SK-N-SH (cell line): ENCODE results near the gene MAP7. TPM values are rescaled to one million over a fixed set of nuclear protein-coding genes. Genes with fewer than 3 reads are reported as not detected.

Experiments used
- CTCF ChIA-PET: fragments of 300-600, 350-600 bp; formaldehyde crosslinking; extraction: SDS; loops from one replicate; lab custom pipeline; 2021; lab: Yijun Ruan, JAX
- POLR2A ChIA-PET: fragments of 350-600 bp; sonication (Branson Sonifier 250); formaldehyde crosslinking; extraction: SDS; loops from one replicate; lab custom pipeline; 2020; ENCODE audit warnings: antibody characterized with exemption, inconsistent platforms; lab: Yijun Ruan, JAX
- DNase-seq: peaks from one replicate; pipeline ENCODE4 v3.0.0; 2012
- H2AFZ ChIP-seq: fragments of 200-600 bp; sonication (generic); 2 replicates; pipeline ENCODE4 v1.8.1; 2016; ENCODE audit warnings: antibody characterized with exemption, mild to moderate bottlenecking, low read depth
- H3F3A ChIP-seq: fragments of 200-600 bp; sonication (generic); replicated peaks from 2 replicates; pipeline ENCODE3; 2016; ENCODE audit warnings: antibody characterized with exemption, mild to moderate bottlenecking; ENCODE audit not compliant: insufficient read depth
- H3K27ac ChIP-seq, 2 experiments: fragments of 200-500 bp in 1 of 2; fragments of 200-600 bp in 1 of 2; sonication (Bioruptor generic) in 1 of 2; sonication (generic), shearing (Covaris generic) in 1 of 2; 2 replicates each; pipeline versions ENCODE4 v1.5.1 to v1.6.1; 2014 to 2016; ENCODE audit warnings: low read depth in 2 of 2, inconsistent platforms in 1 of 2, low read length in 1 of 2, mild to moderate bottlenecking in 1 of 2, mixed read lengths in 1 of 2
- H3K27me3 ChIP-seq: fragments of 200-600 bp; sonication (generic), shearing (Covaris generic); 2 replicates; pipeline ENCODE4 v1.6.1; 2016; ENCODE audit warnings: mixed run types; ENCODE audit not compliant: insufficient read depth
- H3K36me3 ChIP-seq, 2 experiments: fragments of 200-500 bp in 1 of 2; fragments of 200-600 bp in 1 of 2; sonication (Bioruptor generic) in 1 of 2; sonication (generic) in 1 of 2; replicated peaks in 1 of 2; 2 replicates each; pipeline versions ENCODE3 to v1.5.1; 2014 to 2016; ENCODE audit warnings: low read length in 1 of 2, mild to moderate bottlenecking in 1 of 2; ENCODE audit not compliant: insufficient read depth in 2 of 2, control insufficient read depth in 1 of 2
- H3K4me1 ChIP-seq, 2 experiments: fragments of 200-500 bp in 1 of 2; fragments of 200-600 bp in 1 of 2; sonication (Bioruptor generic) in 1 of 2; sonication (generic), shearing (Covaris generic) in 1 of 2; 2 replicates each; pipeline versions ENCODE4 v1.5.1 to v1.6.1; 2014 to 2016; ENCODE audit warnings: low read depth in 1 of 2, low read length in 1 of 2, mixed run types in 1 of 2; ENCODE audit not compliant: insufficient read depth in 2 of 2, control insufficient read depth in 1 of 2
- H3K4me2 ChIP-seq: fragments of 200-600 bp; sonication (generic), shearing (Covaris generic); 2 replicates; pipeline ENCODE4 v1.6.1; 2017; ENCODE audit warnings: mixed run types
- H3K4me3 ChIP-seq, 2 experiments: fragments of 200-500 bp in 1 of 2; fragments of 200-600 bp in 1 of 2; sonication (Bioruptor generic) in 1 of 2; sonication (generic), shearing (Covaris generic) in 1 of 2; 2 replicates each; pipeline versions ENCODE4 v1.5.1 to v1.8.1; 2014 to 2016; ENCODE audit warnings: low read depth in 2 of 2, inconsistent platforms in 1 of 2, low read length in 1 of 2, mild to moderate bottlenecking in 1 of 2, mixed read lengths in 1 of 2, moderate library complexity in 1 of 2
- H3K79me2 ChIP-seq: fragments of 200-600 bp; sonication (generic); 2 replicates; pipeline ENCODE4 v1.8.1; 2017; ENCODE audit warnings: mild to moderate bottlenecking; ENCODE audit not compliant: insufficient read depth
- H3K9ac ChIP-seq: fragments of 200-600 bp; sonication (generic); 2 replicates; pipeline ENCODE4 v1.6.1; 2017; ENCODE audit warnings: mixed run types
- H3K9me2 ChIP-seq: fragments of 200-600 bp; sonication (generic); 2 replicates; pipeline ENCODE4 v1.6.1; 2017; ENCODE audit warnings: mixed run types
- H3K9me3 ChIP-seq: fragments of 200-600 bp; sonication (generic); 2 replicates; pipeline ENCODE4 v1.6.1; 2017; ENCODE audit warnings: mixed run types, mild to moderate bottlenecking, moderate library complexity
- H4K20me1 ChIP-seq: fragments of 200-600 bp; sonication (generic); 2 replicates; pipeline ENCODE4 v1.6.1; 2017; ENCODE audit warnings: mild to moderate bottlenecking, mixed run types; ENCODE audit not compliant: insufficient read depth
- ELF1 ChIP-seq: IDR thresholded peaks from 2 replicates; pipeline ENCODE4 v1.4.0; 2012
- EP300 ChIP-seq, 2 experiments: IDR thresholded peaks; 2 replicates each; pipeline versions ENCODE4 v1.4.0 to v1.6.1; 2012; ENCODE audit warnings: borderline replicate concordance in 1 of 2, low read depth in 1 of 2, low read length in 1 of 2
- EZH2phosphoT487 ChIP-seq: fragments of 200-600 bp; sonication (generic); IDR thresholded peaks from 2 replicates; pipeline ENCODE4 v1.6.1; 2017; ENCODE audit warnings: low read depth, mixed run types, mild to moderate bottlenecking, antibody characterized with exemption, moderate library complexity, borderline replicate concordance
- FOXM1 ChIP-seq: IDR thresholded peaks from 2 replicates; pipeline ENCODE4 v1.4.0; 2012; ENCODE audit warnings: low read depth, mild to moderate bottlenecking
- GABPA ChIP-seq: IDR thresholded peaks from 2 replicates; pipeline ENCODE4 v1.4.0; 2012; ENCODE audit warnings: low read depth, mild to moderate bottlenecking
- PBX3 ChIP-seq: IDR thresholded peaks from 2 replicates; pipeline ENCODE4; 2012
- RCOR1 ChIP-seq: fragments of 150-350 bp; IDR thresholded peaks from 2 replicates; pipeline ENCODE4 v1.6.1; 2017; ENCODE audit warnings: antibody characterized with exemption, low read length
- RFX5 ChIP-seq: IDR thresholded peaks from 2 replicates; pipeline ENCODE4 v1.6.1; 2012; ENCODE audit warnings: mild to moderate bottlenecking, improper control_type of control experiment, low read length
- RXRA ChIP-seq: IDR thresholded peaks from 2 replicates; pipeline ENCODE4 v1.4.0; 2012; ENCODE audit warnings: low read depth, mild to moderate bottlenecking, borderline replicate concordance
- SIN3A ChIP-seq: IDR thresholded peaks from 2 replicates; pipeline ENCODE4 v1.6.1; 2012; ENCODE audit warnings: low read depth, mild to moderate bottlenecking, low read length, moderate library complexity, borderline replicate concordance
- SMC3 ChIP-seq: IDR thresholded peaks from 2 replicates; pipeline ENCODE4 v1.6.1; 2012; ENCODE audit warnings: low read depth, low read length, improper control_type of control experiment
- YY1 ChIP-seq: IDR thresholded peaks from 2 replicates; pipeline ENCODE4 v1.4.0; 2012; ENCODE audit warnings: low read depth, mild to moderate bottlenecking
- ZBTB33 ChIP-seq: IDR thresholded peaks from 2 replicates; pipeline ENCODE4 v1.4.0; 2012; ENCODE audit warnings: low read depth, borderline replicate concordance
- WGBS: methylation state at CpG from one replicate; pipeline ENCODE4 v1.1.6; 2017; ENCODE audit warnings: low lambda C conversion rate; 5-methylcytosine and 5-hydroxymethylcytosine counted together
- polyA plus RNA-seq, 3 experiments: library from polyadenylated mRNA; depleted of rRNA; stranded (reverse); fragments of >200 nt; gene quantifications; 2 replicates each; pipeline ENCODE4 v1.2.3, GENCODE V29; 2012
- TF ChIP-seq, protein P1 (sequence below): IDR thresholded peaks from 2 replicates; pipeline ENCODE4 v1.4.0; 2012; ENCODE audit warnings: low read depth
- TF ChIP-seq, protein P2 (sequence below): fragments of 150-350 bp; IDR thresholded peaks from 2 replicates; pipeline ENCODE4 v1.6.1; 2016; ENCODE audit warnings: mild to moderate bottlenecking, low read depth, low read length
- TF ChIP-seq, protein P3 (sequence below): fragments of 150-350 bp; IDR thresholded peaks from 2 replicates; pipeline ENCODE4 v1.6.1; 2017; ENCODE audit warnings: antibody characterized with exemption, low read length, low read depth, borderline replicate concordance
- TF ChIP-seq, protein P4 (sequence below): IDR thresholded peaks from 2 replicates; pipeline ENCODE4 v1.4.0; 2012; ENCODE audit warnings: low read depth, borderline replicate concordance

MAP7 gene
- polyA plus RNA-seq, 1 of the 3 experiments (the other 2 are of a cell fraction): 0.76 TPM

- H3K4me2 ChIP-seq: no peak overlapping the region
- no peak overlapping the region for H2AFZ ChIP-seq
- peaks cover 2 to 6% of the 10 kb centered on the region in 2 experiments; a peak in 3 of 4 replicates for H3K4me1 ChIP-seq
- no peaks in the 10 kb centered on the region for H3K27me3 ChIP-seq
- no peak for DNase-seq
- POLR2A ChIA-PET: no interaction called here
- no peaks in the 10 kb centered on the region for H3K36me3 ChIP-seq
- H4K20me1 ChIP-seq: no peaks in the 10 kb centered on the region
- no peak overlapping the region for H3K27ac ChIP-seq
- TF ChIP-seq, protein P1, sequence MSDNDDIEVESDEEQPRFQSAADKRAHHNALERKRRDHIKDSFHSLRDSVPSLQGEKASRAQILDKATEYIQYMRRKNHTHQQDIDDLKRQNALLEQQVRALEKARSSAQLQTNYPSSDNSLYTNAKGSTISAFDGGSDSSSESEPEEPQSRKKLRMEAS: no peak
- WGBS: 92% methylated on average over 3 of the region's 3 CpGs
- H3K79me2 ChIP-seq: no peaks in the 10 kb centered on the region
- H3K9me3 ChIP-seq: no peaks in the 10 kb centered on the region
- H3K4me3 ChIP-seq: no peak overlapping the region
- no peaks in the 10 kb centered on the region for H3K9me2 ChIP-seq
- CTCF ChIA-PET: interaction anchor here (0.5 to 1.1 kb wide), 3 partner anchors 11 to 1073 kb away, joined by 3 to 5 read pairs (median 3); partner anchors contain the start of gene MAP7
- no peaks in the 10 kb centered on the region for H3F3A ChIP-seq
- no peak overlapping the region for H3K9ac ChIP-seq
These were observed 208.9 kb downstream of the MAP7 start for GRCh38 chr6:136341367-136341766.

DNA sequence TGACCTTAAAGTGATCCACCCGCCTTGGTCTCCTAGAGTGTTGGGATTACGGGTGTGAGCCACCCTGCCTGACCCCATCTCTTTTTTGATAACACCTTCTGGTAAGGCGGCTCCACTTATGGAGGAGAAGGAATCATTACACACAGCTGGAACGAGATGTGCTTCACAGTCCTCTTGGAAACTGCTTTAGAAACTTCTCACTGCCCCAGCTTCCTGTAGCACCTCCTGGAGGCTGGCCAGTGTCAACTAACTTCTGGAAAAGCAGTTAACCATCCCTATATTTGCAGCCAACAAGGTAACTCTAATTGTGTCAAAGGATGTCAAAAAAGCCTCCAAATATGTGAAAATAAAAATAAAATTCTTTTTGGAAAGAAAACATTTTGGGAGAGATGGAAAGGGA is 211.7 kb downstream of the MAP7 start:
- ChIA-PET CTCF (interaction anchor here (1.5 to 2.5 kb wide), 3 partner anchors 8 to 212 kb away, joined by 3 to 6 read pairs (median 6); partner anchors contain the start of gene MAP7), POLR2A (no interaction called here)
- H3K4me3 ChIP-seq: no peak overlapping the region
- 93% methylated on average over 4 of the region's 4 CpGs for WGBS
- H4K20me1 ChIP-seq: no peaks in the 10 kb centered on the region
- H3F3A ChIP-seq: no peaks in the 10 kb centered on the region
- no peak overlapping the region for H2AFZ ChIP-seq
- H3K79me2 ChIP-seq: no peaks in the 10 kb centered on the region
- H3K27me3 ChIP-seq: no peaks in the 10 kb centered on the region
- no peak overlapping the region for H3K9ac ChIP-seq
- no peak for DNase-seq
- no peaks in the 10 kb centered on the region for H3K36me3 ChIP-seq
- H3K27ac ChIP-seq: no peak overlapping the region
- peaks cover 0 to 2% of the 10 kb centered on the region in 2 experiments; a peak in 2 of 4 replicates for H3K4me1 ChIP-seq
- H3K9me3 ChIP-seq: no peaks in the 10 kb centered on the region
- H3K9me2 ChIP-seq: no peaks in the 10 kb centered on the region
- H3K4me2 ChIP-seq: no peak overlapping the region
- TF ChIP-seq RXRA (no peak), GABPA (no peak), PBX3 (no peak), YY1 (no peak), ELF1 (no peak), FOXM1 (no peak), ZBTB33 (no peak), EZH2phosphoT487 (no peak), SMC3 (no peak), RFX5 (no peak), RCOR1 (no peak), SIN3A (no peak), EP300 (IDR thresholded peaks at IDR 0.05; ENCODE audit: borderline replicate concordance in 1 of 2, low read depth in 1 of 2, low read length in 1 of 2) (no peak)
- TF ChIP-seq, protein P2, sequence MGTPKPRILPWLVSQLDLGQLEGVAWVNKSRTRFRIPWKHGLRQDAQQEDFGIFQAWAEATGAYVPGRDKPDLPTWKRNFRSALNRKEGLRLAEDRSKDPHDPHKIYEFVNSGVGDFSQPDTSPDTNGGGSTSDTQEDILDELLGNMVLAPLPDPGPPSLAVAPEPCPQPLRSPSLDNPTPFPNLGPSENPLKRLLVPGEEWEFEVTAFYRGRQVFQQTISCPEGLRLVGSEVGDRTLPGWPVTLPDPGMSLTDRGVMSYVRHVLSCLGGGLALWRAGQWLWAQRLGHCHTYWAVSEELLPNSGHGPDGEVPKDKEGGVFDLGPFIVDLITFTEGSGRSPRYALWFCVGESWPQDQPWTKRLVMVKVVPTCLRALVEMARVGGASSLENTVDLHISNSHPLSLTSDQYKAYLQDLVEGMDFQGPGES: no peak
- TF ChIP-seq, protein P3, sequence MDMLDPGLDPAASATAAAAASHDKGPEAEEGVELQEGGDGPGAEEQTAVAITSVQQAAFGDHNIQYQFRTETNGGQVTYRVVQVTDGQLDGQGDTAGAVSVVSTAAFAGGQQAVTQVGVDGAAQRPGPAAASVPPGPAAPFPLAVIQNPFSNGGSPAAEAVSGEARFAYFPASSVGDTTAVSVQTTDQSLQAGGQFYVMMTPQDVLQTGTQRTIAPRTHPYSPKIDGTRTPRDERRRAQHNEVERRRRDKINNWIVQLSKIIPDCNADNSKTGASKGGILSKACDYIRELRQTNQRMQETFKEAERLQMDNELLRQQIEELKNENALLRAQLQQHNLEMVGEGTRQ: no peak
- TF ChIP-seq, protein P4, sequence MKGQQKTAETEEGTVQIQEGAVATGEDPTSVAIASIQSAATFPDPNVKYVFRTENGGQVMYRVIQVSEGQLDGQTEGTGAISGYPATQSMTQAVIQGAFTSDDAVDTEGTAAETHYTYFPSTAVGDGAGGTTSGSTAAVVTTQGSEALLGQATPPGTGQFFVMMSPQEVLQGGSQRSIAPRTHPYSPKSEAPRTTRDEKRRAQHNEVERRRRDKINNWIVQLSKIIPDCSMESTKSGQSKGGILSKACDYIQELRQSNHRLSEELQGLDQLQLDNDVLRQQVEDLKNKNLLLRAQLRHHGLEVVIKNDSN: no peak
